ENCODE data around the gene MICALL2. TPM values are rescaled to one million over a fixed set of nuclear protein-coding genes. Genes with fewer than 3 reads are reported as not detected.

Gene MICALL2
- polyA plus RNA-seq, 5 donors = 6.9 to 19.1 (median 12.1) TPM

DNA sequence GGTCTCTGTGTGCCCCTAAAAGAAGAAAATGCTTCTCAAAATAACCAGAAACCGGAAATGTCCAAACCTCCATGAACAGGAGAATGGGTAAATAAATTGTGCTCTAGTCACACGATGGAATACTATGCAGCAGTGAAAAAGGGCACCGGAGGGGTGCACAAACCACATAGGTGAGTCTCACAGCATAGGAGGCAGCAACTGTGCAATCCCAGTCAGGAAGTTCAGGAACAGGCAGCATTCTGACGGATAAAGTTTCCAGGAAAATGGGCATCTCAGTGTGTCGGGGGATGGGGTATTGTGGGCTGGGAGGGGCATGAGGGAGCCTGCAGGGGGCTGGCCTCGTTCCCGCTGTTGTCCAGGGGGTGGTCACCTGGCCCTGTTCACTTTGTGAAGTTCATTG, 63.1 kb downstream of the MICALL2 start:
- DNase-seq = no peak

GRCh38 chr7:1395211-1396070, 63.8 kb downstream of the MICALL2 start:
- DNase-seq = no peak

GRCh38 chr7:1394371-1394770, 64.9 kb downstream of the MICALL2 start:
- DNase-seq = no peak

- DNase-seq = no peak
Observed at GRCh38 chr7:1393421-1393820, 65.8 kb downstream of the MICALL2 start.

GRCh38 chr7:1392556-1392955, 66.7 kb downstream of the MICALL2 start:
- no peak for DNase-seq

DNA sequence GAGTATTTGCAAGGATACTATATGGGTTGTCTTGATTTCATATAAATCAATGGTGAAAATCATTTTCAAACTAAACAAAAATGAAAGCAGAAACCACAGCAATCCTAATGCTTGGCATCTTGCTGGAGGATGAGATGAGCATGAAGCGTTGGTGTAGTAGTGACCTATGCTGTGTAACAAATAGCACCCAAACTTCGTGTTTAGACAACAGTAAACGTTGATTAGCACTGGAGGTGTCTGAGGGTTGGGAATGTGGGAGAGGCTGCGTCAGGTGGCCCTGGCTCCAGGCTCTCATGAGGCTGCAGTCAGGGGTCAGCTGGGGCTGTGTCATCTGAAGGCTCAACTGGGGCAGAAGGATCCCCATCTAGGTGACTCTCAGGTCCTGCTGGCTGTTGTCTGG, 67.8 kb downstream of the MICALL2 start:
- no peak for DNase-seq

DNA sequence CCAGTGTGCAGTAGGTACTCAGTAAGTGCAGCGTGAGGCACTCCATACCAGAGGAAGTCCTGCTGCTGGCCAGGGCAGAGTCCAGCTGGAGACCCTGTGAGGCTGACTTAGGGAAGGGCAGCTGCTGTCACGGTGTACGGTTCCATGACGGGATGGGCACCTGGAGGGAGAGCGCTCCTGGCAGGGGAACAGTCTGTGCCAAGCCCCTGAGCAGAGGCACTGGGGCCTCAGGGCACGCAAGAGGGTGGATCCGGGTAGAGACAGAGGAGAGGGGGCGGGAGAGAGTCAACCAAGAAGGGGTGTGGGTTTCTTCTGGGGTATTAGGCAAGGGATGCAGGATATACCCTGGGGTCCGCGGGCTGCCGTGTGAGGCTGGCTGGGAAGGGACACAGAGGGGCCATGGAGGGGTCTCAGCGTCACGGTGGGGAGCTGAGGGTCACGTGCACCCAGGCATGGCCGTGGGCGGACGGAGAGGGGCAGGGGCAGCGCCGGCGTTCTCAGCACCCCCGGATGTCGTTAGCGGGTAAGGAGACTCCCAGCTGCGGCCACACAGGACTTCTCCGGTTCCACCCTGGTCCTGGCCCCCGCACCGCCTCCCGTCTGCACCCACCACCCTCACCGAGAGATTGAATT, 70.5 kb downstream of the MICALL2 start:
- no peak for DNase-seq

DNA sequence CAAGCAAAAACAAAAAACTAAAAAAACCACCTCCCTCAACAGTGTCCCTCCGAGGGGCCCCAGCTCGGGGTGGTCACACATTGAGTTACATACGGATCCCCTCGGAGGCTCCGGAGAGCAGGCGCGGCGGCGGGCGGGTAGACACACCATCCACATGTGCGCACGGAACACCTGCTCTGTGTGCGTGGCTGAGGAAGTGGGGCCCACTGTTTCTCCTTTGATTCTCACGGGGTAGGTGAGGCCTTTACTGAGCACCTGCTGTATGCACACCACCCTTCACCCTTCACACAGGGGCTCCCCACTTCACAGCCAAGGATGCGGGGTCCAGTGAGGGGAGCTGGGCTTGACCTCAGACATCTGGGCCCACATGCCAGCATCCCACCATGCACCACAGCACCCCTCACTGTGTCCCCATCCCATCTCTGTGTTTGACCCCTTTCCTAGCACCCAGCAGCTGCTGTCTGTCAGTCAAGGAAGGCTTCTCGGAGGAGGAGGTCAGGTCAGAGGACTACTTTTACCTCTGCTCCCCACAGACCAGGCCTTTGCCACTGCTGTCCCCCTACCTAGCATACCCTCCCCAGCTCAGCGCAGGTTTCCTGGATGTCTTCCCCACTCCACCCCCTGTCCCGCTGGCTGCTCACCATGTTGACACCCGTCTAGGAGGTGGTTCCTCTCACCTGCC, 71.1 kb downstream of the MICALL2 start:
- no peak for DNase-seq

DNA sequence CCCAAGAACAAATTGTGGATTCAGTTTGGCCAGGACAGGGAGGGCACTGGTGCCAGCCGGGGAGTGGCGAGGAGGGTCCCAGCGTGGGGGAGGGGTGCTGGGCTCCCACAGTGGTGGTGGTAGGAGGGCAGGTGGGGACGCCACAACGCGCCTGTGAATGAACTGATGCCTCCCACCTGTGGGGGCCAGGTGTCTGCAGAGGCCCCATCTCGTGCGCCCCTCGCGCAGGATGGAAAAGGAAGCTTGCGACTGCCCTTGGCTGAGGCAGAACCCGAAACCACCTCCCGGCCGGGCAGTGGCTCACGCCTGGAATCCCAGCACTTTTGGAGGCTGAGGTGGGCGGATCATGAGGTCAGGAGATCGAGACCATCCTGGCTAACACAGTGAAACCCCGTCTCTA, 72.0 kb downstream of the MICALL2 start:
- no peak for DNase-seq

GRCh38 chr7:1386623-1387220, 72.5 kb downstream of the MICALL2 start:
- DNase-seq = no peak

GRCh38 chr7:1385809-1386622, 73.3 kb downstream of the MICALL2 start:
- DNase-seq = no peak

GRCh38 chr7:1385086-1385808, 74.0 kb downstream of the MICALL2 start:
- no peak for DNase-seq

Other genes starting within 250 kb of the MICALL2 start
- not detected for gene UNCX, start 226.6 kb downstream of the MICALL2 start, polyA plus RNA-seq (ENCODE audit: insufficient read depth in 1 of 5, insufficient read length in 5 of 5, low replicate concordance in 1 of 5)
- 10 to 100 TPM; 38.0 to 68.0 (median 51.8) TPM for gene INTS1, start 44.9 kb upstream of the MICALL2 start, polyA plus RNA-seq (ENCODE audit: insufficient read depth in 1 of 5, insufficient read length in 5 of 5, low replicate concordance in 1 of 5)
- 1 to 10 TPM; 2.8 to 6.9 (median 5.1) TPM for gene MAFK, start 71.2 kb upstream of the MICALL2 start, polyA plus RNA-seq (ENCODE audit: insufficient read depth in 1 of 5, insufficient read length in 5 of 5, low replicate concordance in 1 of 5)
- 1 to 10 TPM; 1.0 to 2.6 (median 2.3) TPM for gene TMEM184A, start 96.7 kb upstream of the MICALL2 start, polyA plus RNA-seq (ENCODE audit: insufficient read depth in 1 of 5, insufficient read length in 5 of 5, low replicate concordance in 1 of 5)
- gene PSMG3, start 110.6 kb upstream of the MICALL2 start, polyA plus RNA-seq (ENCODE audit: insufficient read depth in 1 of 5, insufficient read length in 5 of 5, low replicate concordance in 1 of 5) = 10 to 100 TPM; 20.8 to 33.1 (median 24.6) TPM
- gene ELFN1, start 210.8 kb upstream of the MICALL2 start, polyA plus RNA-seq (ENCODE audit: insufficient read depth in 1 of 5, insufficient read length in 5 of 5, low replicate concordance in 1 of 5) = 1 to 10 TPM; 1.6 to 4.3 (median 2.7) TPM

Measured in right lung (tissue), 5 donors.